ENCODE results near the gene OR10K1.

The OR10K1 gene

GRCh38 chr1:158509471-158510156 lies 48.0 kb downstream of the OR10K1 start:
- WGBS, 2 experiments, result 65 to 75% methylated on average over 4 of the region's 4 CpGs
- no peak overlapping the region for H3K27ac ChIP-seq (ENCODE audit: insufficient read depth, low read depth, low read length, poor library complexity, severe bottlenecking)
- H3K4me3 ChIP-seq (ENCODE audit: insufficient read depth, low read depth, low read length), result no peak overlapping the region
- H3K9me3 ChIP-seq (ENCODE audit: control insufficient read depth, low read length), result no peaks in the 10 kb centered on the region
- H3K27me3 ChIP-seq (ENCODE audit: control insufficient read depth, insufficient read depth, low read length, poor library complexity, severe bottlenecking), result no peaks in the 10 kb centered on the region
- H3K4me1 ChIP-seq (ENCODE audit: control insufficient read depth, insufficient read depth, low read length), result no peaks in the 10 kb centered on the region
- H3K36me3 ChIP-seq (ENCODE audit: control insufficient read depth, insufficient read depth, low read length), result no peaks in the 10 kb centered on the region

GRCh38 chr1:158516966-158517365 lies 55.3 kb downstream of the OR10K1 start:
- Histone ChIP-seq H3K4me3 (ENCODE audit: insufficient read depth, low read depth, low read length) (no peak overlapping the region), H3K36me3 (ENCODE audit: control insufficient read depth, insufficient read depth, low read length) (no peaks in the 10 kb centered on the region), H3K4me1 (ENCODE audit: control insufficient read depth, insufficient read depth, low read length) (no peaks in the 10 kb centered on the region), H3K27ac (ENCODE audit: insufficient read depth, low read depth, low read length, poor library complexity, severe bottlenecking) (no peak overlapping the region), H3K27me3 (ENCODE audit: control insufficient read depth, insufficient read depth, low read length, poor library complexity, severe bottlenecking) (no peaks in the 10 kb centered on the region), H3K9me3 (ENCODE audit: control insufficient read depth, low read length) (no peaks in the 10 kb centered on the region)
